IPS-15b (cell line): ENCODE data around the gene ASF1B.

Experiments used
- H3K27me3 ChIP-seq: one replicate; pipeline ENCODE4 v1.6.1; 2013; ENCODE audit warnings: low read length; ENCODE audit not compliant: control insufficient read depth, insufficient read depth
- H3K36me3 ChIP-seq: one replicate; pipeline ENCODE4 v1.6.1; 2013; ENCODE audit warnings: low read length; ENCODE audit not compliant: control insufficient read depth, insufficient read depth
- H3K4me1 ChIP-seq: one replicate; pipeline ENCODE4 v1.6.1; 2013; ENCODE audit warnings: mild to moderate bottlenecking, low read length; ENCODE audit not compliant: control insufficient read depth, insufficient read depth
- H3K4me3 ChIP-seq: one replicate; pipeline ENCODE4 v1.5.1; 2013; ENCODE audit warnings: low read depth, low read length
- H3K9ac ChIP-seq: one replicate; pipeline ENCODE4 v1.6.1; 2013; ENCODE audit warnings: low read depth, mild to moderate bottlenecking, low read length
- H3K9me3 ChIP-seq: one replicate; pipeline ENCODE4 v1.6.1; 2013; ENCODE audit warnings: mild to moderate bottlenecking, low read length; ENCODE audit not compliant: control insufficient read depth, insufficient read depth

ASF1B gene

DNA sequence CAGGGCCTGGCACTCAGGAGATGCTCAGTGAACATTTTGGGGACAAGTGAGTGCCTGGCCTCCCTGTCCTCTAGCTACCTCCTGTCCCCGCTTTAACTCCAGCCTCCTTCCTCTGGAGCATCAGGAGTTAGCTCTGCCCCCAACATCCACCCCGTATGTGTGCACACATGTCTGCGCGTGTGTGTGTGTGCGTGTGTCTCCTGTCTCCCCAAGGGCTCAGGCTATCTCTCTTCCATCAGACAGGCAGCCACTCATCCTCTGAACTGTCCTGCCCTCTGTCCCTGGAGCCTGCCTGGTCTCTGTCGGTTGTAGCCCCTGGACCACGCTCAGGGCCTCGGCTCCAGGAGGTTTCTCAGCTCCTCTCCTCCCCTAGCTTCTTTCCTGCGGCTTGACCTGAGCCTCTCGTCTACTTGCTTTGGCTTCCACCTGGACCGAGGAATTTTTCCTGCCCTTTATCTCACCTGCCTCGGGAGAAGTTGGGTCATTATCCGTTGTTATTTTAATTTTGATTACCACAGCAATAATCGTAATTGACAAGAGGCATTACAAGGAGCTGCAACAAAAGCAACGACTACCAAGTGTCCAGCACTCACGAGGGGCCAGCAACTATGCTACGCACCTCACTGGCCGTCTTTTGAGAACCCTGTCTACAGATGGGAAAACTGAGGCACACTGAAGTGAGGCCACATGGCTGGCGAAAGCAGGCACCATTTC is 32.0 kb upstream of the ASF1B start:
- H3K9me3 ChIP-seq = no peaks in the 10 kb centered on the region
- no peak overlapping the region for H3K9ac ChIP-seq
- no peak overlapping the region for H3K4me3 ChIP-seq
- H3K27me3 ChIP-seq = no peaks in the 10 kb centered on the region
- H3K36me3 ChIP-seq = peaks cover 55% of the 10 kb centered on the region
- no peaks in the 10 kb centered on the region for H3K4me1 ChIP-seq

DNA sequence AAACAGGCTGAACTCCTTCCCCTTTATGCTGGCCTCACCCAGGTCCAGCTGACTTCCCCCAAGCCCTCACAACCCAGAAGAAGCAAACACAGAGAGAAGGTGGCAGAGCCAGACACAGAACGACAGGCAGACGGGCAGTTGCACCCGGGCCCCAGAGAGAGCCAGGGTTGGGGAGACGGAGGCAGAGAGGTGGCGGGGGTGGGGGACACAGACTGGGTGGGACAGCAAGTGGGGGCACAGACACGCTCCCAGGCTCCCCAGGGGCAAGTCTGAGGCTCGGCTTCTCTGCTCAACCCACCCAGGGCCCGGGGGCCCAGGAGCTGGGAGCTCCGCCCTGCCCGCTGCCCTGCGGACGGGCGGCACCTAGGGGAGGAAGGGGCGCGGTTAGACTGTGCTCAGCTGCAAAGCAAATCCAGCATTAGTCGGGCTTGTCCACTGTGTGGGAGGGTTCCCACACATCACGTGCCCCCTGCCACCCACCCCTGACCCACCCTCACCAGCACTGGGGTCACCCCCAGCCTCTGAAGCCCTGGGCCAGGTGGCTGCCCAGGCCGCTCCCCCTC is 31.3 kb upstream of the ASF1B start:
- Histone ChIP-seq H3K36me3 (peaks cover 59% of the 10 kb centered on the region), H3K27me3 (no peaks in the 10 kb centered on the region), H3K9me3 (no peaks in the 10 kb centered on the region), H3K9ac (no peak overlapping the region), H3K4me1 (no peaks in the 10 kb centered on the region), H3K4me3 (no peak overlapping the region)

DNA sequence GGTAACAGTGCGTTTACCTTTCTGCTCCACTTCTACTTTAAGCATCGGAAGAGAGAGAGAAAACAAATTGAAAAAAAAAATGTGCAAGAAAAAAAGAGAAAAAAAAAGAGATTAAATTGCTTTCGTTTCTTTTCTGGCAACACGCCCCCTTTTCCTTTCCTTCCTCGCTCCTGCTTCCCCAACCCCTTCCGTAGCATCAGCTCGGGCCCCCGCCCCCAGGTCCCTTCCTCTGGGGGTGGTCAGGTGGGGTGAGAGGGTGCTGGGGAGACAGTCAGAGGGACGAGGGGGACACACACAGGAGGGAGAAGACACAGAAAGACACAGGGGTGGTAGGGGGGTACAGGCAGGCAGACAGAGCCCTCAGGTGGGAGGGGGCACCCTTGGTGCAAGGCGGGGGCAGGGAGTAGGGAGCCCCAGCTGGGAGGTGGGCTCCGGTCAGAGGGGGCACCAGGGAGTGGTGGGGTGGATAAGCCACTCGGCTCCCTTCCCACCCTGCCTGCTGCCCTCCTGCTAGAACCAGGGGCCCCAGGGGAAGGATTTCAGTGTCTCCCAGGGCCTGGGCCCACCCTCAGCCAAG is 30.7 kb upstream of the ASF1B start:
- H3K9ac ChIP-seq = no peak overlapping the region
- H3K36me3 ChIP-seq = peaks cover 59% of the 10 kb centered on the region

DNA sequence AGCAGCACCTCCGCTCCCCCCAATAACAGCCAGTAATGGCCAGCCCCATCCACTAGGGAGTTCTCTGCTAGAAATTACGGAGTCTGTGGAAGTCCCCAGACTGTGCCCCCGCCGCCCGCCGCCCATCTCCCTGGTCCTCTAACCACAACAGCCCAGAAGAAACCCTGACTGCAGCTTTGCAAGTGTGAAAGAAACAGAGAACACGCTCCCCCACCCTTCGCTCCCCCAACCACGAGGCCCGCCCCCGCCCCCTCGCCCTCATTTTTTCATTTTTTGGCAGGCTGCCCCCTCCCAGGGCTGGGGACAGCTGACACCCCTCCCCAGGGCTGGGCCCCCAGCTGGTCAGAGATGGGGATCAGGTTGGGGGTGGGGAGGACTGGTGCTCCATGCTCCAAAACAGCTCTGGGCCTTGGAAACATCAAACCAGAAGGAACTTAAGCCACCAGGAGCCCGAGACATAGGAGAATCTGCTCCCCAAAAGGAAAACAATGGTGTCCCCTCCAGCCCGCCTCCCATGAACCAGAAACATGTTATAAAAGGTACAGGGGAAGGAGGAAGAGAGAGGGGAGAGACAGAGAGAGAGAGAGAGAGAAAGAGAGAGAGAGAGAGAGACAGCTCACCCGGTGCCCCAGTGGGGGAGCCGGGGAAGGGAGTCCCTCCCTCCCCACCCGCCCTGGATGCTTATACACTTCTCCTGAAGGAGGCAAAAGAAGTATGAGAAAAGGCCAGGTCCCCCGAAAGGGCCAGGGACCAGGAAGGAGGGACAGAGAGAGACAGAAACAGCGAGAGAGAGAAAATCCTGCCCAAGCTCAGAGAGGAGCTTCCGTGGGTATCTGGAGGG is 29.8 kb upstream of the ASF1B start:
- H3K27me3 ChIP-seq = no peaks in the 10 kb centered on the region

More for the DNA sequence above, 30.7 kb upstream of the ASF1B start:
- no peaks in the 10 kb centered on the region for H3K4me1 ChIP-seq
- H3K27me3 ChIP-seq = no peaks in the 10 kb centered on the region
- no peaks in the 10 kb centered on the region for H3K9me3 ChIP-seq
- no peak overlapping the region for H3K4me3 ChIP-seq

DNA sequence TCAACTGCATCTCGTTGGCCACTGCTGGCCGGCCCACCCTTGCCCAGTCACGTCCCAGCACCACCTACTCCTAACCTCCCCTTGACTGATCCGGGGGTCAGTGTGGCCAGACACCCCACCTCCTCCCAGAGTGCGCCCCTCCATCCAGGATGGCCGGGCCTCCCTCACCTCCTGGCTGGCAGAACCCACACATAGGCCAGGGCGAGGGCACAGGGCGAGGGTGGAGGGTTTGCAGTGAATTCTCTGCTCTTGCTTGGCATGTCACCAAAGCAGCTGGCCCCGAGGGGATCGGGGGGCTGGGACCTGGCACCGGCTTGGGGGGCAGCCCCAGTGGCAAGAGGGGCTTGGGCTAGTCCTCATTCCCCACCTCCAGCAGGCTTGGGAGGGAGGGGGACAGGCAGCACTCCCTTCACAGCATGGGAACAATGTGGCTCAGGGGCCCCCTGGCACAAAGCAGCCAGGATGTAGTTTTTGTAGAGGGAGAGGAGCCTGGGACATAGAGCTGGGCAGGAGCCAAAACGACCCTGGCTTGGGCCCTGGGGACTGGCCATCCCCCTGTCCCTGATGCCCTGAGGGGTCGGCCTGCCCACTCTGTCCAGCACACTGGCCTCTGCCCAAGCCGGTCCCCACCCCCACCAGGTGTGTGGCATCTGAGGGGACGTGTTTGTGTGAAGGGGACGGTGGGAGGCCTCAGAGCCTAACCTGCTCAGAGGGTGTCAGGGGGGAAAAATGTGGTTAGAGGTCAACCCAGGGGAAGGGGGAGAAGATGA is 28.5 kb upstream of the ASF1B start:
- Histone ChIP-seq H3K4me1 (no peaks in the 10 kb centered on the region), H3K36me3 (peaks cover 60% of the 10 kb centered on the region), H3K27me3 (no peaks in the 10 kb centered on the region), H3K4me3 (no peak overlapping the region), H3K9ac (no peak overlapping the region), H3K9me3 (no peaks in the 10 kb centered on the region)

More for the DNA sequence above, 29.8 kb upstream of the ASF1B start:
- Histone ChIP-seq H3K36me3 (peaks cover 60% of the 10 kb centered on the region), H3K4me1 (no peaks in the 10 kb centered on the region), H3K9ac (no peak overlapping the region), H3K4me3 (no peak overlapping the region), H3K9me3 (no peaks in the 10 kb centered on the region)

DNA sequence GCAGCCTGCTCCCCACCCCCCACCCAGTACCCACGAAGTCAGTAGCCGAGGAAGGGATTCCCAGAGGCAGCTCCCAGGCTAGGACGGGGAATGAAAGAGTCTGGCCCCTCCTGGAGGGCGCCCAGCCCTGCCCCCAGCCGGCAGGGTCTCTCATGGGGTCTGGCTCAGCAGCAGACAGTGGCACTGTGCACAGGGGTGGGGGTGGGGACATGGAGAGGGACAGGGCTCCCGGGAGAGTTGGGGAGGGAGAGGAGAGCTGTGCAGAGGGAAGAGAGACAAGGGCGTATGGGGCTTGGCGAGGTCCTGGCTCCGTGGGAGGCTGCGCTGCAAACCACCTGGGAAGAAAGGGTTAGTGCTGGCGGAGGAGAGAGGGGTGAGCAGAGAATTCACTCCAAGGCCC is 27.7 kb upstream of the ASF1B start:
- Histone ChIP-seq H3K36me3 (peaks cover 60% of the 10 kb centered on the region), H3K9ac (no peak overlapping the region)

DNA sequence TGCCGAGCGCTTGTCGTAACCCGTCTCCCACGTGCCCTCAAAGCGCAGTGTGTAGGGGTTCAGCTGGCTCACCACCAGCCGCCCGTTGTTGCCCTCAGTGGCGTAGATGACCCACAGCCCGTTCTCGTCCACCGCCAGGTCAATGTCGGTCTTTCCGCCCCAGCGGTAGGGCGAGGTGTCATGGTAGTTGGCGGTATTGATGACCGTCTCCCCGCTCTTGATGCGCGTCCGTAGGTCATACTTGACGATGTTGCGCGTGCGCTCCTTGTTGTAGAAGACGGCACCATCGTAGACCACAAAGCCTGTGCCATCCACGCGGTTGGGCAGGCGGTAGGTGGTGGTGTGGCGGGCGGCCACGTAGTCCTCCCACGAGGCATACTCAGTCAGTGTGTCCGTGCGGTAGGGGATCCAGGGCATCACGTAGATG is 26.5 kb upstream of the ASF1B start:
- Histone ChIP-seq H3K27me3 (no peaks in the 10 kb centered on the region), H3K9me3 (no peaks in the 10 kb centered on the region), H3K4me1 (no peaks in the 10 kb centered on the region), H3K9ac (no peak overlapping the region), H3K36me3 (peaks cover 62% of the 10 kb centered on the region), H3K4me3 (no peak overlapping the region)

More for the DNA sequence above, 27.7 kb upstream of the ASF1B start:
- H3K27me3 ChIP-seq = no peaks in the 10 kb centered on the region
- no peak overlapping the region for H3K4me3 ChIP-seq
- H3K9me3 ChIP-seq = no peaks in the 10 kb centered on the region
- no peaks in the 10 kb centered on the region for H3K4me1 ChIP-seq

DNA sequence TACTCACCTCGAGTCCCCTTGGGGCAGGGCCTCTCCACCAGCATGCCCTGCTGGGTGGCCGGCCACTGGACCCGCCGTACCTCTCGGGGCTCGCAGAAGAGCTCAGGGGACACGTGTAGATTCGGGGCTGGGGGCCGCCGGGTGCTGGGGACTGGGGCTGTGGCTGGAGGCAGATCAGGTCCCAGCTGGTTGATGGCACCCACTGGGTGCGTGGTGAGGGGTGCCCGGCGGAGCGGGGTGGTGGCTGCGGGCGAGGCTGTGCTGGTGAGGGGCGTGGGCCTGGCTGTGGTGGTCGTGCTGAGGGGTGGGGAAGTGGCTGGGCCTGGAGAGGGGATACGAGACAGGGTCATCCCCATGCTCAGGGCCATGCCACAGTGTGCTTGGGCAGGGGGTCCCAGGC is 24.9 kb upstream of the ASF1B start:
- Histone ChIP-seq H3K36me3 (peaks cover 75% of the 10 kb centered on the region), H3K27me3 (no peaks in the 10 kb centered on the region), H3K4me3 (no peak overlapping the region), H3K4me1 (no peaks in the 10 kb centered on the region), H3K9ac (no peak overlapping the region), H3K9me3 (no peaks in the 10 kb centered on the region)

DNA sequence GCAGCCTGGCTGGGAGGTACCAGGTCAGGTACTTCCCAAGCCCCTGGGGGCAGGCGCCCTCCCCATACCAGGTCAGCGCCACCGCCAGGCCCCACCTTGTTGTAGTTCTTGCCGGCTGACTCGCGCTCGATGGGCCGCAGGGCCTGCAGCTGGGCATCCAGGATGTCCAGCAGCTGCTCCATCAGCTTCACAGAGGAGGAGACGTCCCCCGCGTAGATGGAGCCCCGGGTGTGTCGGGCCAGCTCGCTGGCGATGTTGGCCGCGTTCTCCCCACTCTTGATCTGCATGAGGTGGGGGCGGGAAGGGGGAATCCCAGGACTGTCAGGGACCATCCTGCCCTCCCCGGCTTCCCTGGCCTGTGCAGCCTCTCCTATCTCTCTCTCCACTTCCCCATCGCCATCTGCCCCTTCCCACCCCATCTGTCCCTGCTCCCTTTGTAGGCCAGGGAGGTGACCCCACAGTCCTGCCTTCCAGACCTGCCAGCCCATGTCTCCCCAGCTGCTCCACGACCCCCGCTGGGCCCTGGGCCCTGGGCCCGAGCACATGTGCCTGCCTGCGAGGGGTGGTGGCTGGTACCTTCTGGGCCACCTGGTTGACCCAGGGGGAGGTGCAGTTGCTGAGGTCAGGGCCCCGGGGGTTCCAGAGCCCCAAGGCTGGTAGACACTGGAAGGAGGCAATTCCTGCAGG is 23.8 kb upstream of the ASF1B start:
- H3K9ac ChIP-seq = no peak overlapping the region
- H3K36me3 ChIP-seq = peaks cover 87% of the 10 kb centered on the region
- H3K4me1 ChIP-seq = no peaks in the 10 kb centered on the region
- H3K9me3 ChIP-seq = no peaks in the 10 kb centered on the region
- no peak overlapping the region for H3K4me3 ChIP-seq
- no peaks in the 10 kb centered on the region for H3K27me3 ChIP-seq

DNA sequence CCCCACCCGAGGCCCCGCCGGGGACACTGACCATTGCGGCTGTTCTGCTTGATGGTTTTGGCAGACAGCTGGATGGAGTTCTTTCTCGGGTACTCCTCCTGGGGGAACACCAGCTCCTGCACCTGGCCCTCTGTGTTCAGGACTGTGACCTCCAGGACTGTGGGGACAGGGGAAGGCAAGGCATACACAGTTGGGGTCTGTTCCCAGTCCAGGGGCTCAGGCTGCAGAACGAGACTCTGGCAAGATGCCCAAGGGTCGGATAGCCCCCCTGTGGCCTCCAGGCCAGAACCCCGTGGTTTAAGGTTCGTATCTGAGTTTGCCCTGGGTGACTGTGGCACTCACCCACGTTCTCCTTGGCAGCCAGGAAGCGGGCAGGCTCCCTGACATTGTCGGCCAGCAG is 22.7 kb upstream of the ASF1B start:
- Histone ChIP-seq H3K9me3 (no peaks in the 10 kb centered on the region), H3K4me3 (no peak overlapping the region), H3K27me3 (no peaks in the 10 kb centered on the region), H3K9ac (no peak overlapping the region), H3K4me1 (no peaks in the 10 kb centered on the region), H3K36me3 (peaks cover 91% of the 10 kb centered on the region)
